Mucosa of descending colon (tissue), 3 donors: ENCODE data around the gene UPK1B. TPM values are rescaled to one million over a fixed set of nuclear protein-coding genes. Genes with fewer than 3 reads are reported as not detected.
"Not testable (repeated sequence)": the region's sequence is repeated elsewhere in the genome, so short reads cannot be mapped to it uniquely, and the experiment has no call there.

ENCODE experiments used
- ATAC-seq: fragments of 200-7000 bp; cut with Tn5 transposase; one replicate; pipeline ENCODE4 v1.9.1; 2020; ENCODE audit warnings: mild to moderate bottlenecking, moderate library complexity
- DNase-seq, 3 donors: peaks; one replicate each; pipeline ENCODE4 v3.0.0-alpha.2; 2020
- H3K36me3 ChIP-seq: fragments of 200-600 bp; one replicate; pipeline ENCODE4 v1.8.0; 2021; ENCODE audit warnings: low read depth, mild to moderate bottlenecking
- H3K4me1 ChIP-seq: fragments of 200-600 bp; one replicate; pipeline ENCODE4 v1.8.0; 2021; ENCODE audit warnings: low read depth, mild to moderate bottlenecking
- H3K4me3 ChIP-seq: fragments of 200-600 bp; one replicate; pipeline ENCODE4 v1.8.0; 2021; ENCODE audit warnings: mild to moderate bottlenecking
- H3K9me3 ChIP-seq: fragments of 200-600 bp; one replicate; pipeline ENCODE4 v1.8.0; 2021; ENCODE audit warnings: mild to moderate bottlenecking
- CTCF ChIP-seq: fragments of 200-600 bp; IDR thresholded peaks from one replicate; pipeline ENCODE4 v1.8.0; 2022; ENCODE audit warnings: antibody characterized with exemption, mild to moderate bottlenecking
- intact Hi-C, 2 donors: fragments of 100-400 bp; cut with DNase I in 1 of 2; cut with micrococcal nuclease in 1 of 2; formaldehyde crosslinking; loops; one replicate each; pipeline versions ENCODE4 v1.11.0 to v1.11.1; 2022; cut with DNase I, micrococcal nuclease
- long read RNA-seq, 2 donors: library from polyadenylated mRNA; unstranded; transcript quantifications; one replicate each; pipeline ENCODE4 v2.0.0, GENCODE V29; 2019 to 2021
- total RNA-seq, 3 donors: library from RNA; stranded (reverse); fragmentation: NEBNext Ultra II Directional in 2 of 3; extraction: Animal tissue kit (Norgen Biotek cat#: 25700) in 2 of 3; gene quantifications; one replicate each; pipeline versions ENCODE4 v1.2.1 to v1.2.4, GENCODE V29; 2021 to 2023
- donor health status: DM: no; HTN: no; CAD: no; lungs with moderate emphysema.
- donor health status: DM: no; HTN: no; CAD: no.
- donor health status: DM: no; HTN: yes; CAD: no.

UPK1B gene
- not detected for total RNA-seq
- long read RNA-seq, donor 1, result 0 reads
- long read RNA-seq, donor 2, result 0 reads

- Histone ChIP-seq H3K36me3 (no peaks in the 10 kb centered on the region), H3K4me1 (peaks cover 2% of the 10 kb centered on the region), H3K4me3 (no peak within 1 kb of the TSS), H3K9me3 (no peaks in the 10 kb centered on the region)
- ATAC-seq (no peak), DNase-seq (no peak)
- no peak for TF ChIP-seq CTCF
- intact Hi-C loops, result no loop called here
Observed at GRCh38 chr3:119173325-119173724, at the start of gene UPK1B. Gene UPK1B, plus strand, starts transcription at chr3:119173598. Its CDS starts 13,144 bp downstream, at chr3:119186742.

GRCh38 chr3:119125342-119125741, 48.1 kb upstream of the UPK1B start:
- H3K36me3 ChIP-seq, result no peaks in the 10 kb centered on the region
- intact Hi-C loops, result no loop called here
- H3K4me3 ChIP-seq, result no peak overlapping the region
- ATAC-seq (no peak), DNase-seq (no peak)
- H3K9me3 ChIP-seq, result no peaks in the 10 kb centered on the region
- TF ChIP-seq CTCF, result no peak
- no peaks in the 10 kb centered on the region for H3K4me1 ChIP-seq

- TF ChIP-seq CTCF, result no peak
- DNase-seq (no peak), ATAC-seq (no peak)
- intact Hi-C loops, result no loop called here
- Histone ChIP-seq H3K9me3 (no peaks in the 10 kb centered on the region), H3K4me3 (no peak overlapping the region), H3K36me3 (no peaks in the 10 kb centered on the region), H3K4me1 (no peaks in the 10 kb centered on the region)
Observed at GRCh38 chr3:119125742-119126504, 47.5 kb upstream of the UPK1B start.

GRCh38 chr3:119130291-119130690, 43.1 kb upstream of the UPK1B start:
- H3K4me1 ChIP-seq, intact Hi-C loops, H3K9me3 ChIP-seq, H3K36me3 ChIP-seq, H3K4me3 ChIP-seq, DNase-seq, ATAC-seq: not testable (repeated sequence)

- H3K4me3 ChIP-seq, result not testable (repeated sequence)
Observed at GRCh38 chr3:119132291-119132690, 41.1 kb upstream of the UPK1B start.

GRCh38 chr3:119139360-119139759, 34.0 kb upstream of the UPK1B start:
- ATAC-seq, intact Hi-C loops, H3K4me1 ChIP-seq, H3K4me3 ChIP-seq, H3K36me3 ChIP-seq, DNase-seq, H3K9me3 ChIP-seq: not testable (repeated sequence)

More at GRCh38 chr3:119132291-119132690, 41.1 kb upstream of the UPK1B start:
- ATAC-seq, H3K36me3 ChIP-seq, H3K4me1 ChIP-seq, DNase-seq, intact Hi-C loops, H3K9me3 ChIP-seq: not testable (repeated sequence)

- intact Hi-C loops, result no loop called here
- Histone ChIP-seq H3K9me3 (no peaks in the 10 kb centered on the region), H3K4me1 (no peaks in the 10 kb centered on the region), H3K36me3 (no peaks in the 10 kb centered on the region), H3K4me3 (no peak overlapping the region)
- ATAC-seq, result no peak
- no peak for DNase-seq
- TF ChIP-seq CTCF, result no peak
Observed at GRCh38 chr3:119140466-119140865, 32.9 kb upstream of the UPK1B start.
